Activated naive CD8-positive, alpha-beta T cell treated with anti-CD3 and anti-CD28 coated beads, Interleukin-2, amount 10 ng/mL, durations not matched to agents 7 days and 5 days (primary cell): ENCODE results near the gene NR5A2. TPM values are rescaled to one million over a fixed set of nuclear protein-coding genes. Genes with fewer than 3 reads are reported as not detected.

Source experiments
- ATAC-seq: fragments of 150-1000 bp; cut with Tn5 transposase; one replicate; pipeline ENCODE4 v1.10.0; 2021; ENCODE audit warnings: low read depth, moderate library complexity
- POLR2A ChIA-PET: fragments of 350-600 bp; sonication (Branson Sonifier 250); formaldehyde crosslinking; loops from one replicate; lab custom pipeline; 2021; ENCODE audit warnings: antibody characterized with exemption; lab: Charles Lee
- DNase-seq: peaks from one replicate; pipeline ENCODE4 v3.0.0; 2021
- H3K27ac Mint-ChIP-seq: one replicate; pipeline ENCODE4 v1.8.0; 2022; ENCODE audit warnings: mild to moderate bottlenecking, mixed read lengths
- H3K27me3 Mint-ChIP-seq: one replicate; pipeline ENCODE4 v1.8.0; 2022; ENCODE audit warnings: mild to moderate bottlenecking, moderate library complexity, mixed read lengths
- H3K36me3 Mint-ChIP-seq: one replicate; pipeline ENCODE4 v1.8.0; 2021; ENCODE audit warnings: mild to moderate bottlenecking, mixed read lengths
- H3K4me1 Mint-ChIP-seq: one replicate; pipeline ENCODE4 v1.8.0; 2021; ENCODE audit warnings: mixed read lengths
- H3K4me3 Mint-ChIP-seq: one replicate; pipeline ENCODE4 v1.8.0; 2022; ENCODE audit warnings: mild to moderate bottlenecking, moderate library complexity, mixed read lengths
- H3K9me3 Mint-ChIP-seq: one replicate; pipeline ENCODE4 v1.8.0; 2021; ENCODE audit warnings: mixed read lengths
- total RNA-seq, 2 experiments: library from RNA; stranded (reverse); gene quantifications; one replicate each; pipeline ENCODE4 v1.2.3, GENCODE V29; 2021

Gene NR5A2
- total RNA-seq, 2 experiments from 2014 or later, result not detected

- Mint-ChIP-seq H3K36me3 (peaks cover 3% of the 10 kb centered on the region), H3K4me3 (peak overlapping the region; percentile 79), H3K27me3 (peaks cover 45% of the 10 kb centered on the region), H3K27ac (no peak overlapping the region), H3K4me1 (peaks cover 15% of the 10 kb centered on the region), H3K9me3 (no peaks in the 10 kb centered on the region)
- POLR2A ChIA-PET, result no interaction called here
- DNase-seq (peak; percentile 64), ATAC-seq (peak; percentile 46)
These were observed 11.7 kb downstream of the NR5A2 start for GRCh38 chr1:200038981-200039848.

GRCh38 chr1:200039849-200040474 is 12.5 kb downstream of the NR5A2 start:
- H3K9me3 Mint-ChIP-seq, result no peaks in the 10 kb centered on the region
- peaks cover 3% of the 10 kb centered on the region for H3K36me3 Mint-ChIP-seq
- peaks cover 15% of the 10 kb centered on the region for H3K4me1 Mint-ChIP-seq
- ATAC-seq (no peak), DNase-seq (no peak)
- peaks cover 48% of the 10 kb centered on the region for H3K27me3 Mint-ChIP-seq
- POLR2A ChIA-PET, result no interaction called here
- H3K27ac Mint-ChIP-seq, result no peak overlapping the region
- H3K4me3 Mint-ChIP-seq, result peak overlapping the region; percentile 37

GRCh38 chr1:200040481-200041138 is 13.1 kb downstream of the NR5A2 start:
- Mint-ChIP-seq H3K36me3 (peaks cover 3% of the 10 kb centered on the region), H3K9me3 (no peaks in the 10 kb centered on the region), H3K4me1 (peaks cover 13% of the 10 kb centered on the region), H3K27ac (peak overlapping the region; percentile 43), H3K27me3 (peaks cover 54% of the 10 kb centered on the region), H3K4me3 (no peak overlapping the region)
- ATAC-seq (no peak), DNase-seq (no peak)
- POLR2A ChIA-PET, result no interaction called here

- H3K36me3 Mint-ChIP-seq, result peaks cover 3% of the 10 kb centered on the region
These were observed 14.0 kb downstream of the NR5A2 start for GRCh38 chr1:200041337-200042118.

GRCh38 chr1:200042119-200042551 is 14.6 kb downstream of the NR5A2 start:
- peaks cover 11% of the 10 kb centered on the region for H3K4me1 Mint-ChIP-seq

More at GRCh38 chr1:200041337-200042118, 14.0 kb downstream of the NR5A2 start:
- H3K9me3 Mint-ChIP-seq, result no peaks in the 10 kb centered on the region
- DNase-seq (no peak), ATAC-seq (no peak)
- peaks cover 11% of the 10 kb centered on the region for H3K4me1 Mint-ChIP-seq
- peak overlapping the region; percentile 25 for H3K4me3 Mint-ChIP-seq
- H3K27ac Mint-ChIP-seq, result no peak overlapping the region
- H3K27me3 Mint-ChIP-seq, result peaks cover 63% of the 10 kb centered on the region
- POLR2A ChIA-PET, result no interaction called here

GRCh38 chr1:200042552-200043335 is 15.2 kb downstream of the NR5A2 start:
- Mint-ChIP-seq H3K27me3 (peaks cover 67% of the 10 kb centered on the region), H3K4me1 (peaks cover 11% of the 10 kb centered on the region), H3K36me3 (peaks cover 3% of the 10 kb centered on the region), H3K9me3 (no peaks in the 10 kb centered on the region), H3K27ac (peak overlapping the region; percentile 70), H3K4me3 (peak overlapping the region; percentile 85)
- POLR2A ChIA-PET, result no interaction called here
- DNase-seq, result no peak
- no peak for ATAC-seq

More at GRCh38 chr1:200042119-200042551, 14.6 kb downstream of the NR5A2 start:
- no peak for DNase-seq
- H3K36me3 Mint-ChIP-seq, result peaks cover 3% of the 10 kb centered on the region
- no peak overlapping the region for H3K27ac Mint-ChIP-seq
- H3K9me3 Mint-ChIP-seq, result no peaks in the 10 kb centered on the region
- POLR2A ChIA-PET, result no interaction called here
- no peak for ATAC-seq
- H3K27me3 Mint-ChIP-seq, result peaks cover 67% of the 10 kb centered on the region
- H3K4me3 Mint-ChIP-seq, result peak overlapping the region; percentile 25

GRCh38 chr1:200043336-200043668 is 15.8 kb downstream of the NR5A2 start:
- POLR2A ChIA-PET, result no interaction called here
- Mint-ChIP-seq H3K4me3 (peak overlapping the region; percentile 85), H3K9me3 (no peaks in the 10 kb centered on the region), H3K27ac (no peak overlapping the region), H3K4me1 (peaks cover 11% of the 10 kb centered on the region), H3K27me3 (peaks cover 71% of the 10 kb centered on the region), H3K36me3 (peaks cover 3% of the 10 kb centered on the region)
- DNase-seq (no peak), ATAC-seq (no peak)

GRCh38 chr1:200046115-200046514 is 18.6 kb downstream of the NR5A2 start:
- no peak overlapping the region for H3K4me3 Mint-ChIP-seq
- H3K27ac Mint-ChIP-seq, result no peak overlapping the region
- DNase-seq (no peak), ATAC-seq (no peak)
- peaks cover 3% of the 10 kb centered on the region for H3K36me3 Mint-ChIP-seq
- peaks cover 6% of the 10 kb centered on the region for H3K4me1 Mint-ChIP-seq
- POLR2A ChIA-PET, result no interaction called here
- H3K9me3 Mint-ChIP-seq, result no peaks in the 10 kb centered on the region
- H3K27me3 Mint-ChIP-seq, result peaks cover 62% of the 10 kb centered on the region

- H3K36me3 Mint-ChIP-seq, result no peaks in the 10 kb centered on the region
- H3K4me1 Mint-ChIP-seq, result no peaks in the 10 kb centered on the region
- H3K9me3 Mint-ChIP-seq, result no peaks in the 10 kb centered on the region
- H3K27ac Mint-ChIP-seq, result no peak overlapping the region
- DNase-seq (no peak), ATAC-seq (no peak)
- POLR2A ChIA-PET, result no interaction called here
- H3K4me3 Mint-ChIP-seq, result no peak overlapping the region
- H3K27me3 Mint-ChIP-seq, result peaks cover 53% of the 10 kb centered on the region
These were observed 20.7 kb downstream of the NR5A2 start for GRCh38 chr1:200048244-200048643.

- no peak for ATAC-seq
- no peaks in the 10 kb centered on the region for H3K4me1 Mint-ChIP-seq
These were observed 22.3 kb downstream of the NR5A2 start for GRCh38 chr1:200049810-200050209.

GRCh38 chr1:200051620-200052019 is 24.1 kb downstream of the NR5A2 start:
- Mint-ChIP-seq H3K4me1 (no peaks in the 10 kb centered on the region), H3K36me3 (no peaks in the 10 kb centered on the region), H3K4me3 (no peak overlapping the region), H3K27ac (no peak overlapping the region), H3K9me3 (no peaks in the 10 kb centered on the region), H3K27me3 (peaks cover 28% of the 10 kb centered on the region)
- POLR2A ChIA-PET, result no interaction called here
- DNase-seq (no peak), ATAC-seq (no peak)

More at GRCh38 chr1:200049810-200050209, 22.3 kb downstream of the NR5A2 start:
- Mint-ChIP-seq H3K9me3 (no peaks in the 10 kb centered on the region), H3K36me3 (no peaks in the 10 kb centered on the region), H3K27ac (no peak overlapping the region), H3K4me3 (no peak overlapping the region), H3K27me3 (peaks cover 43% of the 10 kb centered on the region)
- POLR2A ChIA-PET, result no interaction called here
- DNase-seq, result no peak

GRCh38 chr1:200053091-200053490 is 25.6 kb downstream of the NR5A2 start:
- POLR2A ChIA-PET, result no interaction called here
- Mint-ChIP-seq H3K9me3 (no peaks in the 10 kb centered on the region), H3K4me3 (no peak overlapping the region), H3K27ac (no peak overlapping the region), H3K36me3 (no peaks in the 10 kb centered on the region), H3K27me3 (peaks cover 24% of the 10 kb centered on the region), H3K4me1 (no peaks in the 10 kb centered on the region)
- DNase-seq, result no peak
- ATAC-seq, result no peak
